Hematopoietic multipotent progenitor cell treated with erythropoietin and hydrocortisone succinate and interleukin-3 and kit ligand, for 8 days (in vitro differentiated cells): ENCODE results near the gene MBD5.

Experiments used
- DNase-seq: peaks from one replicate; pipeline ENCODE4 v3.0.0-alpha.2; 2015

MBD5 gene

DNA sequence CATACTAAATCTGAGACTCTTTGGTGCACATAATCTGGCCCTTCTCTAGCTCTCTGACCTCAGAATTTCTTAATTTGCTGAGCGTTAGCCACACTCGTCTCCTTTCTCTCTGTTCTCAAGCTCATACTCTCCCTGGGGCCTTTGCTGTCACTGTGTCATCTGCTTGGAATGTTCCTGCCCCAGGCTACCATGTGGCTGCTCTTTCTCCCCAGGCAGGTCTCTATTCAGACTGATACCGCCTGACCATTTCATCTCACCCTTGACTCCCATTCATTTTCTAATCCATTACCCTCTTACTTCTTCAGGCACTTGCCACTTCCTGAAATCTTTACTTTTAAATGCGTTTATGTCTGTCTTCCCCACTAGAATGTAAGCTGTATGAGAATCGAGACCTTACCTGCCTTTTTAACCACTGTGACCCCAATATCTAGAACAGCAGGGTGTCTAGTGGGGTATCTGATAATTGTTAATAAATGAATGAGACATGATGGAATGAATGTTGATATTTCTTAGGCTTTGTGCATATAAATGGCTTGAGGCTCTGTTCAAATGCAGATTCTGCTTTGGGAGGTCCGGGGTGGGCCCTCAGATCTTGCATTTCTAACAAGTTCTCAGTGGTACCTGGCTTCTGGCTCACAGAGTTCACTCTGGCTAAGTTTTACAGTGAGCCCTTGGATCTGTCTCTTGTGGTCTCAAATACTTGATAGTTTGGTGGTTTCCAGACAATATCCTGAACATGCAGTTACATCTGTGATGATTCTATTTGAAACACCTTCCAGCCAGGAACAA lies 533.8 kb downstream of the MBD5 start:
- DNase-seq = no peak

DNA sequence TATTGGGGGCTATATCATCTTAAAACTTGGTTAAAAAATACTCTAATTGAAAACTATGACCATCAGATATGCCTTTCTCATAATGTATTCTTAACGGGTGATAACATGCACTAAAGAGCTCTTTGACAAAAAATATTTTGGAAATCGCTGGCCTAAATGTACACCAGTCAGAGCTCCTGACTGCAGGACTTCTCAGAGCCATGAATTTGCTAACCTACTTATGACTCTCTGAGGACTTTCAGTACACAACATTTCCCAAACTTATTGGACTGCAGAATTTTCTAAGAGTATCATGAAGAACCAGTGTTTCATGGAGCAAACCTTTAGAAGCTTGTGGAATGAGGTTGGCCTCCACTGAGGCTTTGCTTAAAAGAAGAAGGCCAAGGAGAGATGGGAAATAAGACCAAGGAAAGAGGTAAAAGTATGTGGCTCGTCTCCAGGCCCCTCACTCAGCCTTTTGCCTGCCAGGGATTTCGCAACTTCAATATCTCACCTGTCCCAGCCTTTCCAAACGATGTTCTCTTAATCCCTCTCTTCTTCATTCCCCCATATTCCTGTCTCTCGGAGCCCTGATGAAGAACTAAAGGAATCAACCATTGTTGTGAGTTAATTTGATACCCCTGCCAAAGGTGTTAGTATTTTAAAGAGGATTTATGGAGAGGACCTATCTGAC lies 534.9 kb downstream of the MBD5 start:
- no peak for DNase-seq

- peak; percentile 45 for DNase-seq
Measured at GRCh38 chr2:148557844-148558436, 537.0 kb downstream of the MBD5 start.

GRCh38 chr2:148560496-148560895 lies 539.6 kb downstream of the MBD5 start:
- DNase-seq = no peak

DNA sequence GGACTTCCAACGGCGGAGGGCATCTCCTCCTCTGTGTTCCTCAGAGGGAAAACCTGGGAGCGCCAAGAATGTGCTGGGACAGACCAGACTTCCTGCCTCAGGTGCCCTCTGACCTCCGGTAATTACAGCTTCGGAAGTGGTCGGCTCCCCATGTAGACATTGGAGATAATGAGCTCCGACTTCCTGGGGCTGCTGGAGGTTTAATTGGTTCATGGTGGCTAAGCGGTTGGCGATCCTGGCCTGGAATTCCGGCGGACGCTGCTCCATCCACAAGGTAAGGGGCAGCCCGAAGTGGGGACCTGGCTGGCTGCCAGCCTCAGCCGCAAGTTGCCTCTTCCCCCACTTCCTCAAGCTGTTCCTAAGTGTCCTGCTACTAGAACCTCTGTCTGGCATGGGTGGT lies 540.5 kb downstream of the MBD5 start:
- DNase-seq = no peak

DNA sequence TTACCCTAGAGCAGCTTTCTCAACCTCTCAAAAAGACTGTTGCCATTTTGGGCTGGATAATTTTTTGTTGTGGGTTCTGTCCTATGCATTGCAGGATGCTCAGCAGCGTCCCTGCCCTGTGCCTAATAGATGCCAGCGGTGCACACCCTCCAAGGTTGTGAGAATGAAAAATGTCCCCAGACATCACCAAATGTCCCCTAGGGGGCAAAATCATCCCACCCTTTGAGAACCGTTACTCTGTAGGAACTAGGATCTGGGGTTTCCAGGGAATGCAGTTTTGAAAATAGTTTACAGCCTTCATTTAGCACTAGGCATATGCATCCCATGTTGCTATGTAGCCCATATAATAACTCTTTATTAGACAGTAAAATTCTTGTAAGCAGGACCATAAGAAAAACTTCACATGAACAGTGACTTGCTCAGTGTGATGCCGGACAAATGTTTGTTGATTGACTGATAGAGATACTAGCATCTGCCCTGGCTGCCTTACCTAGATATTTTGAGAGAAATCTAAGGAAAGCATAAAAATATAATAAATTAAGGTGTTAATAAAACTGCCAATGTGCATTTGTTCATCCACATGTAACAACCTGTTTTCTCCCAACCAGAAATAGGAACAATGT lies 544.5 kb downstream of the MBD5 start:
- DNase-seq = peak; percentile 31
